ENCODE data around the gene ANKRD13C.
"Not testable (repeated sequence)": the region's sequence is repeated elsewhere in the genome, so short reads cannot be mapped to it uniquely, and the experiment has no call there.

The ANKRD13C gene, protein sequence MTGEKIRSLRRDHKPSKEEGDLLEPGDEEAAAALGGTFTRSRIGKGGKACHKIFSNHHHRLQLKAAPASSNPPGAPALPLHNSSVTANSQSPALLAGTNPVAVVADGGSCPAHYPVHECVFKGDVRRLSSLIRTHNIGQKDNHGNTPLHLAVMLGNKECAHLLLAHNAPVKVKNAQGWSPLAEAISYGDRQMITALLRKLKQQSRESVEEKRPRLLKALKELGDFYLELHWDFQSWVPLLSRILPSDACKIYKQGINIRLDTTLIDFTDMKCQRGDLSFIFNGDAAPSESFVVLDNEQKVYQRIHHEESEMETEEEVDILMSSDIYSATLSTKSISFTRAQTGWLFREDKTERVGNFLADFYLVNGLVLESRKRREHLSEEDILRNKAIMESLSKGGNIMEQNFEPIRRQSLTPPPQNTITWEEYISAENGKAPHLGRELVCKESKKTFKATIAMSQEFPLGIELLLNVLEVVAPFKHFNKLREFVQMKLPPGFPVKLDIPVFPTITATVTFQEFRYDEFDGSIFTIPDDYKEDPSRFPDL

DNA sequence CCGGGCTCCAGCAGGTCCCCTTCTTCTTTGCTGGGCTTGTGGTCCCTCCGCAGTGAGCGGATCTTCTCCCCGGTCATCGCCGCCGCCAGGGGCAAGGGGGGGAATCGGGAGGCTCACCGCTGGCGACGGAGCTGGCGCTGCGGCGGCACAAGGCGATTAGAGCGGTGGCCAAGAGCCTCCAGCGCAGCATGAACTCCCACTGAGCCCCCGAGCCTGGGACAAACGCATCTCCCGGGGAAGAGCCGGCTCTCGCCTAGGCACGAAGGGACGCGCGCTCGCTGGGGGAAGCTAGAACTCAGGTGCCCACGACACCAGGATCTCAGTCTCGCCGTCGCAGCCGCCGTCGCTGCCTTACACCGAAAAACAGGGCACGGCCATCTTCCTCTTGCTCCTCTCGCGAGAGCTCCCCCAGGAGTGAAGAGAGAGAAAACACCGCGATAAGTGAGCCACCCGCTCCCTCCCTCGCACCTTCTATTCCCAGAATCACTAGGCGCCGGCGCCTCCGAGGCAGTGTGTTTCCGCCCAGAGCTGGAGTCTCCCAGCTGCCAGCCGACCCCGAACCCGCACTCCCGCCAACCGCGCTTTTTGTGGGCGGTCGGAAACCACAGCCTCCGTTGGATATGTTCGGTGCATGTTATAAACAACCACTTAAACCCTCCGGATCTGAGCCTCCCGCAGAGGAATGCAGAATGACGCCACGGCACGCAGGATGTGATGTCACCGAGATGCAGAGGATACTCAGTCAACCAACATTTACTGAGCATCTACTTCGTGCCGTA, at the start of gene ANKRD13C:
TSS of gene ANKRD13C (minus strand) at position 391 of the 779 bp plus-strand sequence. CDS start at position 77, 314 bp downstream.
- DNase-seq (ENCODE audit: low read depth): peak; percentile 80

DNA sequence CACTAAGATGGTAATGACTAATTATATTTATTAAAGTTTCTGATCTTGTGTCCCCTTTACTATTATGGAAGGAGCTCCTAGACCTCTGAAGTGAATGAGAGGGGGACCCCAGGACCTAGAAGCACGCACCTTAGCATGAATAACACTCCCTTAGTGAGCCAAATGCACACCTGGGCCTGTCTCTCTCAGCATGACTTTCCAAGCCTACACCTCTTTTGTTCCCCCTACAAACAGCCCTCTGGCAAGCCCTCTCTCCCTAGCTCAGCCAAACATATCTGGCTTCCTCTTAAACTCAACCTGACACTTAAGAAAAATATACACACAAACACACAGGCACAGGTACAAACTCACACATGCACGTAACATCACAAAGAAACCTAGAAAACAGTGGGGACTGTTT, 49.2 kb upstream of the ANKRD13C start:
- DNase-seq (ENCODE audit: low read depth): no peak

DNA sequence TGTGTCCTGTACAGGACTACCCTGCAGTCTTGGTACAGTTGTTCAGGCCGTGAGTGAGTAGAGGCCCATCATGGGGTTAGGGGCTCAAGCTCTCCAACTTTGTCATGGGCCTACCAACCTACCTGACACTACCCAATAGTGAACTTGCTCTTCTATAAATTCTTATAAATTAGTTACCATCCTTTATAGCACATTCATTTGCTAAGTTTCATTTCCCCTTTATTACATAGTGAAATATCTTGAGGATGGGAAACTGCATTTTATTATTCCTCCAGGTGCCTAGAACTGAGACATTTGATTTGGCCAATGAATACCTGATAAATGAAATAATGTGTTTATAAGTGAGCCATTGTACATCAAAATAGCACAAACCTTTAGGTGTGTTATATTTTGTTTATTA, 47.5 kb upstream of the ANKRD13C start:
- no peak for DNase-seq (ENCODE audit: low read depth)

DNA sequence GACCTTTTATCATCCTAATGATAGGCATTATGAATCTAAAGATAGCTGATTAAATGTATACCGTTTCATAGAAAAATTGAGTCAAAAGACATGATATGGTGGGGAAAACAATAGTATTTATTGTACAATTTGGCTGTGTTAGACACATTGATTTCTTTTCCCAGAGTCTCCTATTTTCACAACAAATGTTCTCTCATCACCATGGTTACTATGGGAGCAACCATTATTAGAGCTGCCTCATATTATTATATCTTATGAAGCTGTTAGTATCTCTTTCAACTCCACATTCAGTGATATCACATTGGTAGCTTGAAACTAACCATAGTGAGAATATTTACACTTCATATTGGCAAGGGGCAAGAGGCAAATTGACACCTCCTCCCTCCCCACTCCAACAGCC, 45.8 kb upstream of the ANKRD13C start:
- DNase-seq (ENCODE audit: low read depth): no peak

DNA sequence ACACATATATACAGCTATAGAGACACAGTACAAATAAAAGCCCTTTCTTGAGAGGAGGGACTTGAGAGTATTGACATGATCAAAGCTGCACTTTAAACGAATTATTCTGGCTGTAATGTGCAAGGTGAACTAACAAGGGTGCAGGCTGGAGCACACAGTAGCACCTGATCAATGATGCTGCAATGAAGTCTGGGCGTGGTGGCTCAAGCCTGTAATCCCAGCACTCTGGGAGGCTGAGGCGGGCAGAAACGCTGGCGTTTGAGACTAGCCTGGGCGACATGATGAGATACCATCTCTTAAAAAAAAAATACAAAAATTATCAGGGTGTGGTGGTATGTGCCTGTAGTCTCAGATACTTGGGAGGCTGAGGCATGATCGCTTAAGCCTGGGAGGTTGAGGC, 42.5 kb upstream of the ANKRD13C start:
- no peak for DNase-seq (ENCODE audit: low read depth)

DNA sequence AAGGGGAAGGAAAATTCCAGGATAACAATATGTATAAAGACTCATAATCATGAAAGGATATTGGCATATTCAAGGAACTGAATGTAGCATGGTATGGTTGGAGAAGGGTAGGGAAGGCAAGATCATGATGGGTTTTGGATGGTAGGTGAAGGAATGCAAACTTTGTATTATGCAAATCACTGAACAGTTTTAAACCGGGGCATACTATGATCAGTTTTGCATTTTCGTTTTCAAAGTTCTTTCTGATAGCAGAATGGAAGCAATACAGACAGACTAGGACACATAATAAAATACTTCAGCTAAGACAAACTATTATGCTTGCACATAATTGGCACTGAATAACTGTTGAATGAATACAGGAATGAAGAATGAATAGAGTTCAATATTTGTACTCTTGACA, 42.1 kb upstream of the ANKRD13C start:
- no peak for DNase-seq (ENCODE audit: low read depth)

DNA sequence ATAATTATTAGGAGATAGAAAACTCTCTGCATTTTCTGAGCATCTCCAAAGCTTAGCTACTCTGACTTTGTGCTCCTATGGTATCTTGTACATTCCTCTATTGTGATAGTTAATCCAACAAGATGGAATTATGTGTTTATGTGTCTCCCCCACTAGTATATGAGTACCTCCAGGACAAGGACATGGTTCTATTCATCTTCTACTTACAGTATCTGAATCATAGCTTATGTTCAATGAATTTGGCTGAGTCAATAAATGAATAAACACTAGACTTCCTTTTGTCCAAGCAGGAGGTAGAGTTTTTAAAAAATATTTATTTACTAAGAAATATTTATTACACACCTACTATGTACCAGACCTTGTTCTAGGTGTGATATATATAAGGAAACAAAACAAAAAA, 38.1 kb upstream of the ANKRD13C start:
- DNase-seq (ENCODE audit: low read depth): no peak

DNA sequence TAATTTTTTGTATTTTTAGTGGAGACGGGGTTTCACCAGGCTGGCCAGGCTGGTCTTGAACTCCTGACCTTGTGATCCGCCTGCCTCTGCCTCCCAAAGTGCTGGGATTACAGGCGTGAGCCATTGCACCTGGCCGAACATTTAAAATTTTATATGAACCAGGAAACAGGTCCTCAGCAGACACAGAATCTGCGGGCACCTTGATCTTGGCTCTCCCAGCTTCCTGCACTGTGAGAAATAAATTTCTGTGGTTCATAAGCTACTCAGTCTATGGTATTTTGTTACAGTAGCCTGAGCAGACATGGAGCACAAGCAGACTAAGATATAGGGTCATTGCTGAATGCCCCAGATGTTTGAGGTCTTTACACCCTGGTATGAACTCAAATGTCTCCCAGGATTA, 33.0 kb upstream of the ANKRD13C start:
- DNase-seq (ENCODE audit: low read depth): no peak

DNA sequence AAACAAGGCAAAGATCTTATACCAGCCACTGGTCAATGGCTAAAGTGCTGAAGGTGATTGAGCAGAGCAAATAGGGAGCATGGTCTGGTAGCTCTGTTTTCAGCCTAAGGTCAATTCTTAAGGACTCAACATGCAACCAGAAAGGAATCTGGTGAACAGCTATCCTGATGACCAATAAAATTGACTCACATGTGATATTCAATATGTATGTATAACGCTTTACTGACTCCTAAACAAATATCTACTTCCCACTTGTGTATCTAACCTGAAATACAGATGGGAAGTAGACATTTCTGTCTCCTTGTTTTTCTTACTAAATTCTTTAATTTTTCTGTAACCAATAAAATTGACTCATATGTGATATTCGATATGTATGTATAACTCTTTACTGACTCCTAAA, 31.6 kb upstream of the ANKRD13C start:
- no peak for DNase-seq (ENCODE audit: low read depth)

DNA sequence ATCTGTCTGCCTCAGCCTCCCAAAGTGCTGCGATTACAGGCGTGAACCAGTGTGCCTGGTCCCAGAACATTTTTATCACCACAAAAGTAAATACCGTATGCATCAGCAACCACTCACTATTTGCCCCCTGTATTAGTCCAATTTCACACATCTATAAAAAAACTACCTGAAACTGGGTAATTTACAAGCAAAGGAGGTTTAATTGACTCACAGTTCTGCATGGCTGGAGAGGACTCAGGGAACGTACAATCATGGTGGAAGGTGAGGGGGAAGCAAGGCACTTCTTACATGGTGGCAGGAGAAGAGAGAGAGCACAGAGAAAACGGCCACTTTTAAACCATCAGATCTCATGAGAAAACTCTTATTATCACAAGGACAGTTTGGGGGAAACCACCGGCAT, 31.0 kb upstream of the ANKRD13C start:
- no peak for DNase-seq (ENCODE audit: low read depth)

DNA sequence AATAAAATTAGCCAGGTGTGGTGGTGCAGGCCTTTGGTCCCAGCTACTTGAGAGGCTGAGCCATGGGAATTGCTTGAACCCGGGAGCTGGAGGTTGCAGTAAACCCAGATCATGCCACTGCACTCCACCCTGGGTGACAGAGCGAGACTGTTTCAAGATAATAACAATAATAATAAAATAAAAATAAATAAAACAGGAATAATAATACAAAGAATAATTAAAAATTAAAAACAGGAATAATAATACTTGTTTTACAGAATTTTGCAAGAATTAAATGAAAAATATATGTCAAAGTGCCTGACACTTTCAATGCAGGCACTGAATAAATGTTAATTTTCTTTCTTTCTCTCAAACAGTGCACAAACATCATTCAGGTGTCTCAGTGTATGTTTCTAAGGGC, 30.0 kb upstream of the ANKRD13C start:
- DNase-seq (ENCODE audit: low read depth): no peak

DNA sequence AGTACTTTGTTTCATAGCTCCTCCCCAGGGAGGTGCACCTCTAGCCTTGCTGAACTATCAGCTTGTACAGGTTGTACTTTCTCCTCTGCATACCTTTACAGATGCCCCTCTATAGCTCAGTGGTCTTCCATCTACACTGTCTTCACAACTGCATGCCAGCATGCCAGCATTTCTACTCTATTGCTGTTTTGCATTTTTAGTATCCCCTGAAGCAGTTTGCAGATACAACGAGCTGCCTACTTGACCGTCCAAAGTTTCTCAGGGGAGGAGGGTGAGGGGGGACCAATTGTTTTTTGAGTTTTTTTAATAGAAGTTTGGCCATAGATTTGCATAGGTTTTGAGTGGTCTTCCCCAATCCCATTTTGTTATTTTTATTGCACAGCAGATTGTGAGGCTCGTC, 29.0 kb upstream of the ANKRD13C start:
- DNase-seq (ENCODE audit: low read depth): no peak

DNA sequence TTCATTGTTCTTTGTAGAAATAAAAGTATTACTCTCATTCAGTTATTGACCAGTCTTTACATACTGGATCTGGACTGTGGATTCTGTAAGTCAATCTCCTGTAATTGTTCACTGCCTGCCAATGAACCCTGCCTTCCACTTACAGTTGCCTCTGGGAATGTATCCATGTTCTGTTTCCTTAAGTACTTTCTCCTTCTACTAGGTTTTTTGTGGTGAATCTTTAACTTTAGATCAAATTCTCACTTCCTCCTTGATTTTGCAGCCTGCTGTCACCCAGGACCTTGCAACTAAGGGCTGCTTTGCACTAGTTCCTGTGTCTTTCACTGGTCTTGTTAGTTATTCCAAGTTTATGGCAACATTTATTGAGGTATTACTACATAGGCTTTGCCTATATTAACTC, 28.2 kb upstream of the ANKRD13C start:
- no peak for DNase-seq (ENCODE audit: low read depth)

DNA sequence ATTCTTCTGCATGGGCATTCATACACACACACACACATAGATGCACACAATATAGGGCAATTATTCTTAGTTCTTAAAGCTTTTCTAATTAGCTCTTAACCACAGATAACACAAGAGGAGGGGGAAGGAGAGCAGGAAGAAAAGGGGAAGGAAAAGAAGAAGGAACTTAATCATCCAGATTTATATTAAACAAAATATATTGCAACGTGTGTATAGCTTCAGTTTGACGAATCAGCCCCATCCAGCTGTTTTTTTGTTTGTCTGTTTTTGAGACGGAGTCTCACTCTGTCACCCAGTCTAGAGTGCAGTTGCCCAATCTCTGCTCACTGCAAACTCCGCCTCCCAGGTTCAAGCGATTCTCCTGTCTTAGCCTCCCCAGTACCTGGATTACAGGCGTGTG, 21.7 kb upstream of the ANKRD13C start:
- DNase-seq (ENCODE audit: low read depth): no peak

DNA sequence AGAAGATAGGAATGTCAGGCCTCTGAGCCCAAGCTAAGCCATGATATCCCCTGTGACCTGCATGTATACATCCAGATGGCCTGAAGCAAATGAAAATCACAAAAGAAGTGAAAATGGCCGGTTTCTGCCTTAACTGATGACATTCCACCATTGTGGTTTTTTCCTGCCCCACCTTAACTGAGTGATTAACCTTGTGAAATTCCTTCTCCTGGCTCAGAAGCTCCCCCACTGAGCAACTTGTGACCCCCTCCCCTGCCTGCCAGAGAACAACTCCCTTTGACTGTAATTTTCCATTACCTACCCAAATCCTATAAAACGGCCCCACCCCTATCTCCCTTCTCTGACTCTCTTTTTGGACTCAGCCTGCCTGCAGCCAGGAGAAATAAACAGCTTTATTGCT, 19.1 kb upstream of the ANKRD13C start:
- DNase-seq (ENCODE audit: low read depth): not testable (repeated sequence)

DNA sequence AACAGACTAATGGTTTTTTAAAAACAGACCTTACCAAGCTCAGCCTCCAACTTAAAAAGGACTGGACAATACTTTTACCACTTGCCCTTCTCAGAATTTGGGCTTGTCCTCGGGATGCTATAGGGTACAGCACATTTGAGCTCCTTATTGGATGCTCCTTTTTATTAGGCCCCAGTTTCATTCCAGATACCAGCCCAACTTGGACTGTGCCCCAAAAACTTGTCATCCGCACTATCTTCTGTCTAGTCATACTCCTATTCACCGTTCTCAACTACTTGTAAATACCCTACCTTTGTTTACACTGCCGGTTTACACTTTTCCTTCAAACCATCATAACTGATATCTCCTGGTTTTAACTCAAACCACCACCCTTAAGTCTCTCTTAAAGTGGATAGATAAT, 17.9 kb upstream of the ANKRD13C start:
- DNase-seq (ENCODE audit: low read depth): no peak

DNA sequence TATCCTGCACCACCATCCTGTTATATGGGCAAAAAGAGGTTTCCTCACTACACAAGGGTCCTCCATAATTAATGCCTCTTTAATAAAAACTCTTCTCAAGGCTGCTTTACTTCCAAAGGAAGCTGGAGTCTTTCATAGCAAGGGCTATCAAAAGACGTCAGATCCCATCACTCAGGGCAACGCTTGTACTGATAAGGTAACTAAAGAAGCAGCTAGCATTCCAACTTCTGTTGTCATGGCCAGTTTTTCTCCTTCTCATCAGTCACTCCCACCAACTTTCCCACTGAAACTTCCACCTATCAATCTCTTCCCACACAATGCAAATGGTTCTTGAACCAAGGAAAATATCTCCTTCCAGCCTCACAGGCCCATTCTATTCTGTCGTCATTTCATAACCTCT, 17.1 kb upstream of the ANKRD13C start:
- not testable (repeated sequence) for DNase-seq (ENCODE audit: low read depth)

DNA sequence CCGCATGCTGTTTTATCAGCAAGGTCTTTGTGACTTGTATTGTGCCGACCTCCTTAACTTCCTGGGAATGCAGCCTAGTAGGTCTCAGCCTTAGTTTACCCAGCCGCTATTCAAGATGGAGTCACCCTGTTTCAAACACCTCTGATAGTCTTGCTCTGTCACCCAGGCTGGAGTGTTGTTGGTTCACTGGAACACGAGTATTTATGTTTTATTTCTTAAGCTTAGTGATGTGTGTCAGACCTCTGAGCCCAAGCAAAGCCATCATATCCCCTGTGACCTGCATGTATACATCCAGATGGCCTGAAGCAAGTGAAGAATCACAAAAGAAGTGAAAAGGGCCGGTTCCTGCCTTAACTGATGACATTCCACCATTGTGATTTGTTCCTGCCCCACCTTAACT, 12.9 kb upstream of the ANKRD13C start:
- DNase-seq (ENCODE audit: low read depth): not testable (repeated sequence)

DNA sequence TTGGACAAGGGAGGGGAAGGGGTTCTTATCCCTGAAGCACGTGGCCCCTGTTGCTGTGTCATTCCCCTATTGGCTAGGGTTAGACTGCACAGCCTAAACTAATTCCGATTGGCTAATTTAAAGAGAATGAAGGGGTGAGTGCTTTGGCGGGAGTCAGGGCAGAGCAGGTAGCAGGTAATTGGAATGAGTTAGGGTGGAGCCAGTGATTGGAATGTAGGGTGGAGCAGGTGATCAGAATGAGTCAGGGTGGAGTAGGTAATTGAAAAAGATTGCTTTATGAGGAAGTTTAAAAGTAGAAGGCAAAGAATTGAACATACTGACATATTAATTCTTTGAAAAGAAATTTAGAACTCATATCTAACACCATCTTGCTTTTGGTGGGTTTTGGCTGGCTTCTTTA, 12.5 kb upstream of the ANKRD13C start:
- DNase-seq (ENCODE audit: low read depth): not testable (repeated sequence)

DNA sequence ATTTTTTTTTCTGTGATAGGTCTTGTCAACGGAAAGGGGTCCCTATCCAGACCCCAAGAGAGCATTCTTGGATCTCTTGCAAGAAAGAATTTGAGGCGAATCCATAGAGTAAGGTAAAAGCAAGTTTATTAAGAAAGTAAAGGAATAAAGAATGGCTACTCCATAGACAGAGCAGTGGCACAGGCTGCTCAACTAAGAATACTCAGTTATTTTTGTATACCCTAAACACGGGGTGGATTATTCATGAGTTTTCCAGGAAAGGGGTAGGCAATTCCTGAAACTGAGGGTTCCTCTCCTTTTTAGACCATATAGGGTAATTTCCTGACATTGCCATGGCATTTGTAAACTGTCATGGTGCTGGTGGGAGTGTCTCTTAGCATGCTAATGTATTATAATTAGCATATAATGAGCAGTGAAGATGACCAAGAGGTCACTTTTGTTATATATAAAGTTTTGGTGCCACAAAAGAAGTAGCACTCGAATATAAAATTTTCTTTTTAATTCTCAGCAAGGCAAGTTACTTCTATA, 12.0 kb upstream of the ANKRD13C start:
- not testable (repeated sequence) for DNase-seq (ENCODE audit: low read depth)

DNA sequence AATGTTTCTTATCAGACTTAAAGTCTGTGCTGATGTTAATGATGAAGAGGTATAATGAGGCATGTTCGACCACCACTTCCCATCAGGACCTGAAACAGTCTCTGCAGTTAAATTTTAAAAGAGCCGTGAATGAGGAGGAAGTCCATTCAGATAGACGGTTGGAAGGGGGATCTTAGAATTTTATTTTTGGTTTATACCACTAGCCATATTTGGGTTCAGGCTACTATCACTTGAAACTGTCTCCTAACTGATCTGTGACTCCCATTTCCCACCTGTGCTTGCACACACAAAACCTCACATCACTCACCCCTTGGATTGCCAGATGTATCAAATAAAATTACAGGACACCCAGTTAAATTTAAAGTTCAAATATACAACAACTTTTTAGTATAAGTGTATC, 9.9 kb upstream of the ANKRD13C start:
- no peak for DNase-seq (ENCODE audit: low read depth)

DNA sequence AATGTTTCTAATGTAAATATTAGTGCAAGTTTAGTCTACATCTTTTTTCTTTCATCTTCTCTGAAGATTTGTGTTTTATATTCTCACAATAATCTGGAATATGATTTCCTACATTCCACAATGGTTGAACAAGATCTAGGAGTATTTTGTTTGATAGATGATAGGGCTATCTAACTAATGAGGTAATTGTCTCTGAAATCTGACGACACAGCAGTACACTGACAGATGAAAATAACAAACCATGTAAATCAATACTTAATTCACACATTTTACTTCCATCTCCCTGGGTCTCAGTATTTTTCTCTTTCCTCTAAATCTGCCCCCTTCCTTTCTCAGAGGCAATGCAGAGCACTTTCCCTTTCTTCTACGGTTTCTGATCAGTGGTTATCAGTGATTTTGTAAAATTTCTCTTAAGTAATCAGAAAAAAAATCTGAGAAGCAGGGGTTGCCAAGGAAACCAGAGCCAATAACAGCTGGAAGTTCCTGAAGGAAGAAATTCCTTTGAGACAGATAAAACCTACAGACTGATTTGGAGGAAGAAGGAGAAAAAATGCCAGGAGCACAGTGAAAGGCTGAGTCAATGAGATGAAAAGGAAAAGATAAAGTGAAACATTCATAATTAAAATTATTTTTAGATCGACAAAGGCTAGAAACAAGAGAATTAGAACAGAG, 7.3 kb upstream of the ANKRD13C start:
- DNase-seq (ENCODE audit: low read depth): no peak
